ENCODE measurements around the gene RALGPS1.
A peak's percentile ranks its signal among the peaks of the same experiment; 100 is the strongest.

RALGPS1 gene

GRCh38 chr9:126886034-126886822 lies 28.4 kb upstream of the RALGPS1 start:
- ChIA-PET CTCF (interaction anchor here (1.2 kb wide), 1 partner anchor 23 kb away, joined by 3 read pairs; no protein-coding TSS in a partner anchor), POLR2A (interaction anchor here (1.9 kb wide), 1 partner anchor 14 kb away, joined by 7 read pairs; no protein-coding TSS in a partner anchor)
- TF ChIP-seq ZNF623 (tag by site-specific recombination; IDR thresholded peaks at IDR 0.05) (no peak), ZIC2 (tag by site-specific recombination; IDR thresholded peaks at IDR 0.05) (peak; percentile 72), BCL11A (tag by site-specific recombination; IDR thresholded peaks at IDR 0.05; ENCODE audit: low read depth) (no peak)
- no peak overlapping the region for H3K27ac ChIP-seq (ENCODE audit: extremely low read depth, low read depth, low read length)
- peaks cover 0 to 21% of the 10 kb centered on the region in 2 experiments; a peak in 1 of 3 replicates for H3K36me3 ChIP-seq (ENCODE audit: control insufficient read depth in 2 of 2, insufficient read depth in 1 of 2, low read length in 2 of 2)
- no peak overlapping the region for H3K4me3 ChIP-seq (ENCODE audit: low read depth, low read length)
- H3K9me3 ChIP-seq (ENCODE audit: control insufficient read depth, insufficient read depth, low read depth, low read length): no peaks in the 10 kb centered on the region
- no peaks in the 10 kb centered on the region for H3K4me1 ChIP-seq (ENCODE audit: control insufficient read depth, insufficient read depth, low read length)

GRCh38 chr9:126886897-126887296 lies 27.7 kb upstream of the RALGPS1 start:
- no peaks in the 10 kb centered on the region for H3K4me1 ChIP-seq (ENCODE audit: control insufficient read depth, insufficient read depth, low read length)
- CTCF ChIA-PET: no interaction called here
- H3K9me3 ChIP-seq (ENCODE audit: control insufficient read depth, insufficient read depth, low read depth, low read length): no peaks in the 10 kb centered on the region
- POLR2A ChIA-PET: interaction anchor here (1.9 kb wide), 1 partner anchor 15 kb away, joined by 7 read pairs; no protein-coding TSS in a partner anchor
- TF ChIP-seq FEZF1 (tag by site-specific recombination; IDR thresholded peaks at IDR 0.05): no peak
- TF ChIP-seq ZNF785 (tag by site-specific recombination; IDR thresholded peaks at IDR 0.05): no peak
- no peak for TF ChIP-seq ZNF707 (tag by site-specific recombination; IDR thresholded peaks at IDR 0.05)
- no peak for TF ChIP-seq ZFP69B (tag by site-specific recombination; IDR thresholded peaks at IDR 0.05)
- TF ChIP-seq ZXDB (tag by site-specific recombination; IDR thresholded peaks at IDR 0.05): no peak
- no peak for TF ChIP-seq ZNF561 (tag by site-specific recombination; IDR thresholded peaks at IDR 0.05; ENCODE audit: borderline replicate concordance)
- TF ChIP-seq ELK4 (IDR thresholded peaks at IDR 0.05; ENCODE audit: borderline replicate concordance, low read depth, low read length): no peak
- TF ChIP-seq OVOL3 (tag by site-specific recombination; IDR thresholded peaks at IDR 0.05): no peak
- no peak for TF ChIP-seq ZNF624 (tag by site-specific recombination; IDR thresholded peaks at IDR 0.05)
- TF ChIP-seq ZNF791 (tag by site-specific recombination; IDR thresholded peaks at IDR 0.05): no peak
- TF ChIP-seq GFI1B (tag by site-specific recombination; IDR thresholded peaks at IDR 0.05): no peak
- TF ChIP-seq PRDM6 (tag by site-specific recombination; IDR thresholded peaks at IDR 0.05): no peak
- TF ChIP-seq ZNF704 (tag by site-specific recombination; IDR thresholded peaks at IDR 0.05): no peak
- H3K4me3 ChIP-seq (ENCODE audit: low read depth, low read length): no peak overlapping the region
- no peak overlapping the region for H3K27ac ChIP-seq (ENCODE audit: extremely low read depth, low read depth, low read length)
- peaks cover 0 to 15% of the 10 kb centered on the region in 2 experiments; a peak in 1 of 3 replicates for H3K36me3 ChIP-seq (ENCODE audit: control insufficient read depth in 2 of 2, insufficient read depth in 1 of 2, low read length in 2 of 2)

- Histone ChIP-seq H3K9me3 (ENCODE audit: control insufficient read depth, insufficient read depth, low read depth, low read length) (no peaks in the 10 kb centered on the region), H3K4me1 (ENCODE audit: control insufficient read depth, insufficient read depth, low read length) (no peaks in the 10 kb centered on the region), H3K4me3 (ENCODE audit: low read depth, low read length) (no peak overlapping the region), H3K36me3 (ENCODE audit: control insufficient read depth in 2 of 2, insufficient read depth in 1 of 2, low read length in 2 of 2) (no peaks in the 10 kb centered on the region), H3K27ac (ENCODE audit: extremely low read depth, low read depth, low read length) (no peak overlapping the region)
- ChIA-PET POLR2A (interaction anchor here (0.6 kb wide), 1 partner anchor 75 kb away, joined by 5 read pairs; no protein-coding TSS in a partner anchor), CTCF (interaction anchor here (1.2 to 1.9 kb wide), 2 partner anchors 12 to 26 kb away, joined by 5 to 8 read pairs; no protein-coding TSS in a partner anchor)
- no peak for TF ChIP-seq ZNF664 (tag by site-specific recombination; IDR thresholded peaks at IDR 0.05)
Measured at GRCh38 chr9:126891676-126892075, 22.9 kb upstream of the RALGPS1 start.
